GM12878 (cell line): ENCODE results near the gene KCNIP2. TPM values are rescaled to one million over a fixed set of nuclear protein-coding genes. Genes with fewer than 3 reads are reported as not detected.

Experiments
- ATAC-seq: fragments of 200-7000 bp; cut with Tn5 transposase; 3 replicates; pipeline ENCODE4 v1.9.1; 2020; ENCODE audit warnings: mild to moderate bottlenecking, moderate library complexity
- BruUV-seq: library from RNA; stranded (reverse); fragments of 400-500 nt; replicated peaks from 2 replicates; lab custom pipeline; 2021; lab: Mats Ljungman, UMichigan
- CTCF ChIA-PET: fragments of 300-600 bp; sonication (Branson Sonifier 250); formaldehyde crosslinking; extraction: SDS; loops from one replicate; lab custom pipeline; 2021; ENCODE audit warnings: inconsistent platforms; lab: Yijun Ruan, JAX
- POLR2A ChIA-PET: fragments of 350-600 bp; formaldehyde crosslinking; extraction: SDS; loops from one replicate; lab custom pipeline; 2021; ENCODE audit warnings: inconsistent platforms; lab: Charles Lee
- RAD21 ChIA-PET: fragments of 300-600 bp; sonication (Branson Sonifier 250); formaldehyde crosslinking; loops from one replicate; lab custom pipeline; 2023; ENCODE audit warnings: antibody characterized with exemption; ENCODE audit not compliant: unreplicated experiment; lab: Charles Lee
- SMC1A ChIA-PET: fragments of 300-600 bp; sonication (Branson Sonifier 250); formaldehyde crosslinking; loops from one replicate; lab custom pipeline; 2023; ENCODE audit not compliant: unreplicated experiment, uncharacterized antibody; lab: Charles Lee
- DNase-seq: peaks from one replicate; pipeline ENCODE4 v3.0.0-alpha.2; 2011; ENCODE audit warnings: low read depth, low spot score
- FAIRE-seq: peaks from 3 replicates; lab custom pipeline; 2011; peaks lifted over from hg19 to GRCh38; lab: Jason Lieb, UNC
- H2AFZ ChIP-seq: 2 replicates; pipeline ENCODE4 v1.6.0; 2011; ENCODE audit warnings: low read depth, low read length, control low read depth; ENCODE audit not compliant: control insufficient read depth
- H3K27ac ChIP-seq: 2 replicates; pipeline ENCODE4 v1.5.1; 2011; ENCODE audit warnings: control low read depth; ENCODE audit not compliant: control insufficient read depth, insufficient read depth
- H3K27me3 ChIP-seq, 2 experiments: replicated peaks in 1 of 2; 2 replicates each; pipeline versions ENCODE4 v1.6.0 to v1.6.1; 2011; ENCODE audit warnings: low read length in 1 of 2; ENCODE audit not compliant: control insufficient read depth in 2 of 2, insufficient read depth in 2 of 2
- H3K36me3 ChIP-seq, 2 experiments: 2 replicates each; pipeline ENCODE4 v1.5.1; 2011; ENCODE audit warnings: low read length in 1 of 2; ENCODE audit not compliant: control insufficient read depth in 2 of 2, insufficient read depth in 2 of 2
- H3K4me1 ChIP-seq: 2 replicates; pipeline ENCODE4 v1.6.1; 2011; ENCODE audit warnings: mild to moderate bottlenecking, low read length, moderate library complexity, mixed read lengths; ENCODE audit not compliant: control insufficient read depth, insufficient read depth
- H3K4me2 ChIP-seq: 2 replicates; pipeline ENCODE4 v1.6.0; 2011; ENCODE audit warnings: control low read depth; ENCODE audit not compliant: control insufficient read depth, insufficient read depth
- H3K4me3 ChIP-seq: fragments of 200-600 bp; sonication (generic); 2 replicates; pipeline ENCODE4 v1.5.1; 2016
- H3K79me2 ChIP-seq: 2 replicates; pipeline ENCODE4 v1.6.0; 2011; ENCODE audit warnings: low read length; ENCODE audit not compliant: control insufficient read depth, insufficient read depth
- H3K9ac ChIP-seq: 2 replicates; pipeline ENCODE4 v1.8.0; 2011; ENCODE audit warnings: low read length, control low read depth, mixed read lengths; ENCODE audit not compliant: control insufficient read depth, insufficient read depth
- H3K9me3 ChIP-seq: replicated peaks from 3 replicates; pipeline ENCODE4 v1.5.1; 2011; ENCODE audit warnings: mild to moderate bottlenecking, low read length; ENCODE audit not compliant: control insufficient read depth, insufficient read depth
- H4K20me1 ChIP-seq: 2 replicates; pipeline ENCODE4 v1.6.0; 2011; ENCODE audit not compliant: control insufficient read depth, insufficient read depth
- ATF7 ChIP-seq: fragments of 450-650 bp; IDR thresholded peaks from 2 replicates; pipeline ENCODE4 v1.6.1; 2016; ENCODE audit warnings: low read depth, mild to moderate bottlenecking
- CBX3 ChIP-seq: fragments of 200-600 bp; sonication (generic); IDR thresholded peaks from 2 replicates; pipeline ENCODE4 v1.6.1; 2016; ENCODE audit warnings: low read depth, borderline replicate concordance
- E2F4 ChIP-seq: IDR thresholded peaks from 2 replicates; pipeline ENCODE4 v1.6.1; 2012; ENCODE audit warnings: low read depth, low read length, improper control_type of control experiment
- FOS ChIP-seq: IDR thresholded peaks from 3 replicates; pipeline ENCODE4 v1.6.1; 2011; ENCODE audit warnings: borderline replicate concordance; ENCODE audit not compliant: insufficient read length; ENCODE audit errors: extremely low read depth
- GATAD2B ChIP-seq: fragments of 450-650 bp; conservative IDR thresholded peaks from 2 replicates; pipeline ENCODE4 v1.6.1; 2017; ENCODE audit warnings: low read depth, mild to moderate bottlenecking, moderate library complexity
- HDAC2 ChIP-seq: fragments of 200-600 bp; sonication (generic); IDR thresholded peaks from 2 replicates; pipeline ENCODE4 v1.6.1; 2017
- JUND ChIP-seq: IDR thresholded peaks from 2 replicates; pipeline ENCODE4 v1.6.1; 2012; ENCODE audit warnings: low read depth, mild to moderate bottlenecking, low read length, improper control_type of control experiment, moderate library complexity
- PRDM15 ChIP-seq: fragments of 450-650 bp; formaldehyde crosslinking; IDR thresholded peaks from 2 replicates; pipeline ENCODE4 v1.4.0; 2020; ENCODE audit warnings: mild to moderate bottlenecking, moderate library complexity
- RAD21 ChIP-seq: IDR thresholded peaks from 2 replicates; pipeline ENCODE4 v1.6.1; 2011; ENCODE audit warnings: mild to moderate bottlenecking, low read depth, low read length, moderate library complexity; ENCODE audit not compliant: insufficient read depth
- SIX5 ChIP-seq: IDR thresholded peaks from 2 replicates; pipeline ENCODE4 v1.6.1; 2011; ENCODE audit warnings: mild to moderate bottlenecking, low read depth, low read length, moderate library complexity; ENCODE audit not compliant: severe bottlenecking
- SUPT20H ChIP-seq: IDR thresholded peaks from 2 replicates; pipeline ENCODE4 v1.6.1; 2011; ENCODE audit warnings: low read depth, mild to moderate bottlenecking, low read length, moderate library complexity, borderline replicate concordance; ENCODE audit not compliant: control insufficient read depth
- WRNIP1 ChIP-seq: IDR thresholded peaks from 2 replicates; pipeline ENCODE4 v1.6.1; 2011; ENCODE audit warnings: low read depth, low read length, improper control_type of control experiment, borderline replicate concordance
- ZZZ3 ChIP-seq: IDR thresholded peaks from 2 replicates; pipeline ENCODE4 v1.6.1; 2011; ENCODE audit warnings: low read depth; ENCODE audit not compliant: control insufficient read depth, insufficient read length
- WGBS: methylation state at CpG from one replicate; pipeline ENCODE4 v1.1.6; 2016; ENCODE audit warnings: low lambda C conversion rate; ENCODE audit not compliant: insufficient replicate concordance, insufficient coverage; ENCODE audit errors: missing lambda C conversion rate; 5-methylcytosine and 5-hydroxymethylcytosine counted together
- in situ Hi-C: fragments of 300-500 bp; cut with MboI; formaldehyde crosslinking; loops from 9 replicates; pipeline ENCODE4 v1.14.3; 2018; ENCODE audit warnings: mixed read lengths
- intact Hi-C: fragments of 100-400 bp; cut with micrococcal nuclease; formaldehyde crosslinking; loops from one replicate; pipeline ENCODE4 v1.14.2; 2022; ENCODE audit not compliant: unreplicated experiment
- polyA plus RNA-seq, 11 experiments: library from polyadenylated mRNA; depleted of rRNA in 4 of 11; unstranded in 6 of 11; stranded (reverse) in 5 of 11; fragments of >200 nt; fragmentation: Nextera tagmentation in 4 of 11; fragmentation: Illumina TruSeq in 1 of 11; extraction: Ambion mirVana in 4 of 11; extraction: Trizol in 1 of 11; gene quantifications; 1 replicate in 1 of 11; 2 replicates in 10 of 11; pipeline versions ENCODE4 v1.2.1 to v1.2.3, GENCODE V29; 2011 to 2016; ENCODE audit warnings: inconsistent platforms in 2 of 11, missing spikeins in 2 of 11, low read depth in 1 of 11
- total RNA-seq, 4 experiments: library from RNA; depleted of rRNA in 3 of 4; stranded (reverse); fragments of >200 nt in 3 of 4; fragmentation: Illumina TruSeq in 1 of 4; extraction: Trizol in 1 of 4; gene quantifications; 2 replicates each; pipeline versions ENCODE4 v1.2.1 to v1.2.3, GENCODE V29; 2013 to 2021
- TF ChIP-seq, protein P1 (sequence below): IDR thresholded peaks from 2 replicates; pipeline ENCODE4 v1.6.1; 2011; ENCODE audit warnings: low read depth, mild to moderate bottlenecking, low read length, moderate library complexity, borderline replicate concordance; ENCODE audit errors: extremely low read depth

The KCNIP2 gene
- total and polyA plus RNA-seq, 10 of the 15 experiments (the other 5 are each of a cell fraction or from before 2014, with no cell fraction given): 0.46 to 4.3 (median 1.7) TPM

GRCh38 chr10:101878869-101879268, 35.3 kb upstream of the KCNIP2 start:
- ChIA-PET RAD21 (interaction anchor here (1.1 to 4.6 kb wide), 6 partner anchors 10 to 131 kb away, joined by 3 to 27 read pairs (median 8); no protein-coding TSS in a partner anchor), SMC1A (interaction anchor here (0.6 to 7.3 kb wide), 11 partner anchors 10 to 131 kb away, joined by 3 to 78 read pairs (median 5); no protein-coding TSS in a partner anchor), POLR2A (interaction anchor here (0.5 to 2.2 kb wide), 4 partner anchors 10 to 132 kb away, joined by 3 to 8 read pairs (median 5); no protein-coding TSS in a partner anchor), CTCF (interaction anchor here (0.6 to 17.9 kb wide), 10 partner anchors 10 to 587 kb away, joined by 3 to 398 read pairs (median 3); partner anchors contain the start of gene KCNIP2)
- Histone ChIP-seq H3K4me1 (peaks cover 9% of the 10 kb centered on the region), H2AFZ (no peak overlapping the region), H4K20me1 (no peaks in the 10 kb centered on the region), H3K27me3 (no peaks in the 10 kb centered on the region), H3K36me3 (peaks cover 0 to 6% of the 10 kb centered on the region in 2 experiments; a peak in 3 of 4 replicates), H3K4me3 (no peak overlapping the region), H3K9me3 (no peaks in the 10 kb centered on the region), H3K4me2 (no peak overlapping the region), H3K79me2 (no peaks in the 10 kb centered on the region), H3K27ac (no peak overlapping the region), H3K9ac (no peak overlapping the region)
- ATAC-seq: no peak
- no peak for FAIRE-seq
- in situ Hi-C loops: no loop called here
- WGBS: 31% methylated on average over 3 of the region's 3 CpGs
- BruUV-seq: no TSS peak
- DNase-seq: no peak
- TF ChIP-seq ATF7 (no peak), E2F4 (no peak), ZZZ3 (no peak), FOS (no peak), GATAD2B (no peak), CBX3 (no peak), PRDM15 (CRISPR knock-in tag) (no peak), WRNIP1 (no peak), JUND (no peak), SIX5 (no peak), RAD21 (no peak), HDAC2 (no peak), SUPT20H (no peak)
- TF ChIP-seq, protein P1, sequence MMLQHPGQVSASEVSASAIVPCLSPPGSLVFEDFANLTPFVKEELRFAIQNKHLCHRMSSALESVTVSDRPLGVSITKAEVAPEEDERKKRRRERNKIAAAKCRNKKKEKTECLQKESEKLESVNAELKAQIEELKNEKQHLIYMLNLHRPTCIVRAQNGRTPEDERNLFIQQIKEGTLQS: no peak
- intact Hi-C loops: no loop called here
